ENCODE results near the gene ZNF77. TPM values are rescaled to one million over a fixed set of nuclear protein-coding genes. Genes with fewer than 3 reads are reported as not detected.

ZNF77 gene
- total RNA-seq, 4 donors from 2014 or later: 2.1 to 6.0 (median 3.1) TPM

GRCh38 chr19:2926341-2927031 lies 18.3 kb downstream of the ZNF77 start:
- no peak for TF ChIP-seq CTCF (IDR thresholded peaks at IDR 0.05; ENCODE audit: low read depth)

- no peak for TF ChIP-seq CTCF (IDR thresholded peaks at IDR 0.05; ENCODE audit: low read depth)
Observed at GRCh38 chr19:2923510-2923909, 21.3 kb downstream of the ZNF77 start.

GRCh38 chr19:2922987-2923386 lies 21.8 kb downstream of the ZNF77 start:
- no peak for TF ChIP-seq CTCF (IDR thresholded peaks at IDR 0.05; ENCODE audit: low read depth)

GRCh38 chr19:2917275-2918184 lies 27.2 kb downstream of the ZNF77 start:
- no peak for TF ChIP-seq CTCF (IDR thresholded peaks at IDR 0.05; ENCODE audit: low read depth)

GRCh38 chr19:2912306-2912705 lies 32.5 kb downstream of the ZNF77 start:
- TF ChIP-seq CTCF (IDR thresholded peaks at IDR 0.05; ENCODE audit: low read depth): no peak

- TF ChIP-seq CTCF (IDR thresholded peaks at IDR 0.05; ENCODE audit: low read depth): no peak
Observed at GRCh38 chr19:2906631-2907195, 38.1 kb downstream of the ZNF77 start.

Data from subcutaneous adipose tissue (tissue), 4 donors.